Retinal pigment epithelial cell (primary cell): ENCODE results near the gene KDM5A.
"Not testable (repeated sequence)": the region's sequence is repeated elsewhere in the genome, so short reads cannot be mapped to it uniquely, and the experiment has no call there.

Source experiments
- DNase-seq: peaks from one replicate; pipeline ENCODE4 v3.0.0-alpha.2; 2010; ENCODE audit warnings: low read depth
- H3K4me3 ChIP-seq: 2 replicates; pipeline ENCODE4 v1.5.1; 2011; ENCODE audit warnings: mild to moderate bottlenecking, low read length, control low read depth, moderate library complexity
- TF ChIP-seq, protein P1 (sequence below): conservative IDR thresholded peaks from 2 replicates; pipeline ENCODE4 v1.5.1; 2011; ENCODE audit warnings: low read depth, low read length, control low read depth, inconsistent platforms

KDM5A gene

DNA sequence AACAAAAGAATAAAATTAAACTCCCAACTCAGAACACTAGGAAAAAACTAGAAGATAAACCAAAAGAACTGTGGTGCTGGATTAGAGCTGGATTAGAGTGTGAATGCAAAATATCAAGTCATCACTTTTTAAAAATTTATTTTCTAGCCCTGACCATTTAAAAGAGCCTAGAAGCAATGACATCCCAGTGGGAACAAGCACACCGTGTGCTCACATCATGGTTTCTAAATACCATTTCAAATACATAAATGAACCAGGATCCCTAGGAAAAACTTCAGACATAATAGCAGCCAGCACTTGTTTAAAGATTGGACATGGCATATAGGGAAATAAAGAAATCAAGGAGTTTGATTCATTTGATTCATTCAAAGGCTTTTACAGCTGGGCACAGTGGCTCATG lies 30.0 kb downstream of the KDM5A start:
- no peak overlapping the region for H3K4me3 ChIP-seq
- no peak for DNase-seq
- TF ChIP-seq, protein P1, sequence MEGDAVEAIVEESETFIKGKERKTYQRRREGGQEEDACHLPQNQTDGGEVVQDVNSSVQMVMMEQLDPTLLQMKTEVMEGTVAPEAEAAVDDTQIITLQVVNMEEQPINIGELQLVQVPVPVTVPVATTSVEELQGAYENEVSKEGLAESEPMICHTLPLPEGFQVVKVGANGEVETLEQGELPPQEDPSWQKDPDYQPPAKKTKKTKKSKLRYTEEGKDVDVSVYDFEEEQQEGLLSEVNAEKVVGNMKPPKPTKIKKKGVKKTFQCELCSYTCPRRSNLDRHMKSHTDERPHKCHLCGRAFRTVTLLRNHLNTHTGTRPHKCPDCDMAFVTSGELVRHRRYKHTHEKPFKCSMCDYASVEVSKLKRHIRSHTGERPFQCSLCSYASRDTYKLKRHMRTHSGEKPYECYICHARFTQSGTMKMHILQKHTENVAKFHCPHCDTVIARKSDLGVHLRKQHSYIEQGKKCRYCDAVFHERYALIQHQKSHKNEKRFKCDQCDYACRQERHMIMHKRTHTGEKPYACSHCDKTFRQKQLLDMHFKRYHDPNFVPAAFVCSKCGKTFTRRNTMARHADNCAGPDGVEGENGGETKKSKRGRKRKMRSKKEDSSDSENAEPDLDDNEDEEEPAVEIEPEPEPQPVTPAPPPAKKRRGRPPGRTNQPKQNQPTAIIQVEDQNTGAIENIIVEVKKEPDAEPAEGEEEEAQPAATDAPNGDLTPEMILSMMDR = no peak

DNA sequence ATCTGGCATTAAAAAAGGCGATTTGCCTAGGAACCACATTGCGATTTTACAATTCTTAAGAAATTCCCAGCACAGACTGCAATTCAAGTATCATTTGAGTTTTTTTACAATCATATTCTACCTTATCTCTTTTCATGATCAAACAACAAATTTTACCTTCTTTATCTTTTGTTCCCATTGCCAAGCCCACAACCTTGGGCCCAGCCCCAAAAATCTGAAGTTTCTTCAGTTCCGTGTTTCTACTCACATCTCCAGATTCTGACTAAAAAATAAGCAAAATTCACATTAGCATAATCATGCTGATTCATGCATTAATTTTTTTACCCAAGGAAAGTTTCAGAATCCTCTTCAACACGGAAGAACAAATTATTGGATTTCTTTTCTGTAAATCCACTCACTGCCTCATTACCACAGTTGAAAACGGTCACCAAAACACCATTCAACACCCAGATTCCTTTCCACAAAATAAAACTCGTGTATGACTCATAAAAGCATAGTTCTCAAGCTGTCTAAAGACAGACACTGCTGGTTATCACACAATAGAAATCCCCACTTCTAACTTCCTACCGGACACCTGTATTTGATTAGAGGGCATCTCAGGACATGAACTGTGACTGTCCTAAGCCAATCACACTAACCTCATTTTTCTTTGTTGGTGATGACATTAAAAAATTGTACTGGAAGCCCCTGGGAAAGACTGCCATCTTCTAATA lies 32.7 kb downstream of the KDM5A start:
- H3K4me3 ChIP-seq = no peak overlapping the region
- no peak for DNase-seq
- TF ChIP-seq, protein P1 = no peak

DNA sequence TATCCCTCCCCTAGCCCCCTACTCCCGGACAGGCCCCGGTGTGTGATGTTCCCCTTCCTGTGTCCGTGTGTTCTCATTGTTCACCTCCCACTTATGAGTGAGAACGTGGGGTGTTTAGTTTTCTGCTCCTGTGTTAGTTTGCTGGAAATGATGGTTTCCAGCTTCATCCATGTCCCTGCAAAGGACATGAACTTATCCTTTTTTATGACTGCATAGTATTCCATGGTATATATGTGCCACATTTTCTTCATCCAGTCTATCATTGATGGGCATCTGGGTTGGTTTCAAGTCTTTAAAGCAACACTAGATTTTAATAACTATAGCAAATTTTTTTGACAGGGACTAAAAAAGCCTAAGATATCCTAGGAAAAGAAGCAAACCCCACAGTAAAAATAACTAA lies 37.9 kb downstream of the KDM5A start:
- H3K4me3 ChIP-seq, DNase-seq: not testable (repeated sequence)

DNA sequence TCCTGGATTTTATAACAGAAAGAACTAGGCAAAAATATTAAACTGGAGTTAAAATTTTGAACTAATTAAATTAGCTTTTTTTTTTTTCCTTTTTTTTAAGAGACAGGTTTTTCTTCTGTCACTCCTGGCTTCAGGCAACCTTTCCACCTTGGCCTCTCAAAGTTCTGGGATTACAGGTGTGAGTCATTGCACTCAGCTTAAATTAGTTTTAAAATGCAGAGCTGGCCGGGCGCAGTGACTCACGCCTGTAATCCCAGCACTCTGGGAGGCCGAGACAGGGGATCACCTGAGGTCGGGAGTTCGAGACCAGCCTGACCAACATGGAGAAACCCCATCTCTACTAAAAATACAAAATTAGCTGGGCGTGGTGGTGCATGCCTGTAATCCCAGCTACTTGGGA lies 39.5 kb downstream of the KDM5A start:
- DNase-seq, H3K4me3 ChIP-seq: not testable (repeated sequence)

DNA sequence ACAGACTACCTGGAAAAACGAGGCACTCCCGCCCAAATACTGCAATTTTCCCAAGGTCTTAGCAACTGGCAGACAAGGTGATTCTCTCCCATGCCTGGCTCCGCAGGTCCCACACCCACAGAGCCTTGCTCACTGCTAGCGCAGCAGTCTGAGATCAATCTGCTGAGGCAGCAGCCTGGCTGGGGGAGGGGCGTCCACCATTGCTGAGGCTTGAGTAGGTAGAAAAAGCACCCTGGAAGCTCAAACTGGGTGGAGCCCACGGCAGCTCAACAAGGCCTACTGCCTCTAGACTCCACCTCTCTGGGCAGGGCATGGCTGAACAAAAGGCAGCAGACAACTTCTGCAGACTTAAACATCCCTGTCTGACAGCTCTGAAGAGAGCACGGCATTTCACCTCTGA lies 46.1 kb downstream of the KDM5A start:
- not testable (repeated sequence) for DNase-seq, H3K4me3 ChIP-seq

DNA sequence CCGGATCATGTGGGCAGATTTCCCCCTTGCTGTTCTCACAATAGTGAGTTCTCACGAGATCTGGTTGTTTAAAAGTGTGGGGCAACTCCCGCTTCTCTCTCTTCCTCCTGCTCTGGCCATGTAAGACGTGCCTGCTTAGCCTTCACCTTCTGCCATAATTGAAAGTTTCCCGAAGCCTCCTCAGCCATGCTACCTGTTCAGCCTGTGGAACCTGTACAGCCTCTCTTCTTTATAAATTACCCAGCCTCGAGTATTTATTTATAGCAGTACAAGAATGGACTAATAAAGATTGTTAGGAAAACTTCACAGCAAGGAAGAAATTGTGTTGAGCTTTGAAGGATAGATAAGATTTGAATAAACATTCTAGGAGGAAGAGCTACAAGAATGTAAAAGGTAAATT lies 52.1 kb downstream of the KDM5A start:
- DNase-seq = no peak
- TF ChIP-seq, protein P1 = no peak
- no peak overlapping the region for H3K4me3 ChIP-seq

DNA sequence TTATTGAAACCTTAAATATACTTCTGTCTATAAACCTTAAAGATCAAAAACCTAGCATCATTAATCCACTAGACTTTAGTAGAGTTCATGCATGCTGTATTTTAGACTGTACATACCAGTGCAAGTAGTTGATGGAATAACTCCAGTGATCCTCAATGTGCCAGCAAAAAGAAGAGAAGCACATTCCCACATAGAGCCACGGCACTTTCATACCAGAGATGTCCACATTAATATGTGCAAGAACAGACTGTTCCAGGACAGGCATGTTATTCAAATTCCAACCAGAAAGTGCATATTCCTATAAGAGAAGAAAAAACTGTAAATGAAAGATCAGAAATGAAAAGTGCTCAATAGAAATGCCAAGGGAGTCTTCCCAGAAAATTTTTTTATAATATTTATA lies 55.0 kb downstream of the KDM5A start:
- no peak overlapping the region for H3K4me3 ChIP-seq
- TF ChIP-seq, protein P1 = no peak
- no peak for DNase-seq

DNA sequence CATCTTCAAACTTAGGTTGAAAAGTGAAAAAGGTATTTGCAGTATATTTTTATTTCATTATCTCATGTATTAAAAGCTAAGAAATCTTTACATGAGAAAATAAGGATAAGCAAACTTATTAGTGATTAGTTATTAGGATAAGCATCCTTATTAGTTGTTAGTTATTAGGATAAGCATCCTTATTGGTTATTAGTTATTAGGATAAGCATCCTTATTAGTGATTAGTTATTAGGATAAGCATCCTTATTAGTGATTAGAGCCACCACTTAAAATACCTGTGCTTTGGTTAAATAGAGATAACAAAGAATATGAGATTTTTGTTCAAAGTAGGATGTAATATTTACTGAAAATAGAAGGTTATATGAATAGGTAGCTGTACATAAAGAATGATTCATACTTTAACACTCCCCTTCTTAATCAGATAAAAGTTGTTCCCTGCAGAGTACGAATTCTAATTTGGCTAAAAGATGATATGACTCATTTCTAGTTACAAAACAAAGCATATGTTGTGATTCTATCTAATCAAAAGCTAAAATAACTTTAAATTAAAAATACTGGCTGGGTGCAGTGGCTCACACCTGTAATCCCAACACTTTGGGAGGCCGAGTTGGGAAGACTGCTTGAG lies 56.4 kb downstream of the KDM5A start:
- DNase-seq = no peak
- TF ChIP-seq, protein P1 = no peak

DNA sequence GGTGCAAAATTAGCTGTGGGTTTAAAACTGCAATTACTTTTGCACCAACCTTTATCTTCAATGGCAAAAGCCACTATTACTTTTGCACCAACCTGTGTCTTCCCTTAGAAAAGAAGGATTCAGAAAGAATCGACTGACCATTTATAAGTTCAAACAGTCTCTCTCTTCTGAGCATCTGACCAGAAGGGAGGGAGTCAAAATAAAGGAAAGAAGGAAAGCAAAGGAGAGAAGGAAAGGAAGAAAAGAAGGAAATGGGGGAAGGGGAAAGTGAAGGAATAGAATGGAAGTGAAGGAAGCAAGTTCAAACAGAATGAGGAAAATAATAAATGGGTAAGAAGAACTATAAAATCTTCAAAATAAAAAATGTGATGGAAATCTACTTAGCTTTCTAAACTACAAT lies 57.8 kb downstream of the KDM5A start:
- no peak for DNase-seq
- H3K4me3 ChIP-seq = no peak overlapping the region
- TF ChIP-seq, protein P1 = no peak

More for the DNA sequence above, 56.4 kb downstream of the KDM5A start:
- no peak overlapping the region for H3K4me3 ChIP-seq
